Activated CD4-positive, alpha-beta memory T cell treated with anti-CD3 and anti-CD28 coated beads, Interleukin-2, amount 10 ng/mL, durations not matched to agents 7 days and 5 days (primary cell): Measurements from ENCODE around the gene GABARAP. TPM values are rescaled to one million over a fixed set of nuclear protein-coding genes. Genes with fewer than 3 reads are reported as not detected.

Experiments
- CTCF ChIA-PET: fragments of 350-600 bp; sonication (Branson Sonifier 250); formaldehyde crosslinking; loops from one replicate; lab custom pipeline; 2021; ENCODE audit warnings: antibody characterized with exemption, inconsistent platforms; lab: Charles Lee
- POLR2A ChIA-PET: fragments of 350-600 bp; sonication (Branson Sonifier 250); formaldehyde crosslinking; loops from one replicate; lab custom pipeline; 2021; ENCODE audit warnings: antibody characterized with exemption; lab: Charles Lee
- DNase-seq: peaks from one replicate; pipeline ENCODE4 v3.0.0-alpha.2; 2020
- H3K27ac Mint-ChIP-seq: one replicate; pipeline ENCODE4 v1.8.0; 2021; ENCODE audit warnings: mild to moderate bottlenecking, mixed read lengths
- H3K27me3 Mint-ChIP-seq: one replicate; pipeline ENCODE4 v1.8.0; 2021; ENCODE audit warnings: mixed read lengths
- H3K36me3 Mint-ChIP-seq: one replicate; pipeline ENCODE4 v1.8.0; 2021; ENCODE audit warnings: low read depth, mixed read lengths
- H3K4me1 Mint-ChIP-seq: one replicate; pipeline ENCODE4 v1.8.0; 2021; ENCODE audit warnings: mixed read lengths
- H3K4me3 Mint-ChIP-seq: one replicate; pipeline ENCODE4 v1.8.0; 2021; ENCODE audit warnings: mild to moderate bottlenecking, mixed read lengths
- H3K9me3 Mint-ChIP-seq: one replicate; pipeline ENCODE4 v1.8.0; 2021; ENCODE audit warnings: mixed read lengths
- total RNA-seq, 2 experiments: library from RNA; stranded (reverse); gene quantifications; one replicate each; pipeline ENCODE4 v1.2.3, GENCODE V29; 2021

GABARAP gene
- total RNA-seq, 2 experiments from 2014 or later, result 303 to 313 TPM

- ChIA-PET CTCF (interaction anchor here (0.6 to 1.6 kb wide), 2 partner anchors 70 to 257 kb away, joined by 3 read pairs; no protein-coding TSS in a partner anchor), POLR2A (interaction anchor here (8.4 kb wide), 1 partner anchor 23 kb away, joined by 100 read pairs; the partner anchor contains the start of genes GABARAP and PHF23)
- peaks cover 6% of the 10 kb centered on the region for H3K27me3 Mint-ChIP-seq
- peaks cover 17% of the 10 kb centered on the region for H3K36me3 Mint-ChIP-seq
- H3K4me3 Mint-ChIP-seq, result no peak overlapping the region
- no peak for DNase-seq
- peaks cover 66% of the 10 kb centered on the region for H3K4me1 Mint-ChIP-seq
- no peaks in the 10 kb centered on the region for H3K9me3 Mint-ChIP-seq
- H3K27ac Mint-ChIP-seq, result no peak overlapping the region
These were observed 24.9 kb downstream of the GABARAP start for GRCh38 chr17:7217113-7217987.

- POLR2A ChIA-PET, result interaction anchor here (0.7 kb wide), 1 partner anchor 252 kb away, joined by 3 read pairs; no protein-coding TSS in a partner anchor
These were observed 25.8 kb downstream of the GABARAP start for GRCh38 chr17:7216242-7217112.

DNA sequence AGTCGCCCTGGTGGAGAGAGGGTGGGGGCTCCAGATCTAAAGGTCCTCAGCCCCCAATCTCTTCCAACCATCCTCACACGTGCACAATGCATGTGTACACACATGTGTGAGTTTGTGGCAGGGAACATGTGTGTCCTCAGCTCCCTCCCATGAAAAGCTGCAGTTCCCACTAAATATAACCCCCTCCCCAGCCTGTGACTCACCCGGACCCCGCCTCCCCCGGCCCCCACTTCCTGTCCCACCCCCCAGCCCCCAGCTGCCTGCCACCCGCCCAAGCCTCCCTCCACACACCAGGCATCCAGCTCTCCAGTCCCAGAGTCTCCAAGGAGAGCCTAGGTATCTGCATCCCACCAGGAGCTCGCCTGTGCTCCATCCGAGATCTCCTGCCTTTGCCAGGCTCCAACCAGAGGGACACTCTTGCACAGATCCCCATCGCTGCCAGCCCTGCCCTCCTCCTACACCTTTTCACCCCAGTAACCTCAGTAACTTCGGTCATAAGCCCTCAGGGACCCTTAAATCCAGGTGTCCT, 26.5 kb downstream of the GABARAP start:
- POLR2A ChIA-PET, result interaction anchor here (0.7 to 1.1 kb wide), 2 partner anchors 16 to 252 kb away, joined by 3 read pairs; no protein-coding TSS in a partner anchor
- Mint-ChIP-seq H3K4me3 (no peak overlapping the region), H3K36me3 (peaks cover under 1% of the 10 kb centered on the region), H3K9me3 (no peaks in the 10 kb centered on the region), H3K27me3 (peaks cover 12% of the 10 kb centered on the region), H3K27ac (no peak overlapping the region), H3K4me1 (peaks cover 55% of the 10 kb centered on the region)
- DNase-seq, result no peak
- CTCF ChIA-PET, result interaction anchor here (1.6 kb wide), 1 partner anchor 68 kb away, joined by 3 read pairs; no protein-coding TSS in a partner anchor

More at GRCh38 chr17:7216242-7217112, 25.8 kb downstream of the GABARAP start:
- H3K9me3 Mint-ChIP-seq, result no peaks in the 10 kb centered on the region
- H3K4me1 Mint-ChIP-seq, result peaks cover 63% of the 10 kb centered on the region
- no peak overlapping the region for H3K4me3 Mint-ChIP-seq
- no peak overlapping the region for H3K27ac Mint-ChIP-seq
- CTCF ChIA-PET, result interaction anchor here (1.6 kb wide), 1 partner anchor 69 kb away, joined by 3 read pairs; no protein-coding TSS in a partner anchor
- no peak for DNase-seq
- H3K36me3 Mint-ChIP-seq, result peaks cover 8% of the 10 kb centered on the region
- peaks cover 12% of the 10 kb centered on the region for H3K27me3 Mint-ChIP-seq

DNA sequence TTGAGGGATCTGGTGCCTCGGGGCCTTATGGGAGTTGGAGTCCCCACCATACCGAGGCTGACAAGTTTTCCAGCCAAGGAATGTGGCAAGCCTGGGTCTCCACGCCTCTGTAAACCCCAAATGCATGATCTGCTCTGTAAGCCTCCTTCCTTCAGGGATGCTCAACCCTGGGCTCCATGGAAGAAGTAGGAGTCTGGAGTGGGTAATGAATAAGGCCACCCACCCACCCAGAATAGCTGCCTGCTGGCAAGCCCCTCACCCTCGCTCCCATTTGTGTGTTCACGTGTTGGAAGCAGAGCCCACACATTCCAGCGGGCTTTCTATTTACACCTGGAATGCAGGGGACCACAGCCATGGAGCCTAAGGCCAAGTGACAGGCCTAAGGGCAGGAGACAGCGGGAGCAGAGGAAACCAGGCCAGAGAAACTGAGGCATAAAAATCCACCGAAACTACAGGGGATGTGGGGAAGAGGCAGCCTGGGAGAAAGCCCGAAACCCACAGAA, 27.1 kb downstream of the GABARAP start:
- POLR2A ChIA-PET, result interaction anchor here (0.6 to 1.5 kb wide), 5 partner anchors 16 to 184 kb away, joined by 3 to 6 read pairs (median 5); partner anchors contain the start of gene SLC16A13
- CTCF ChIA-PET, result interaction anchor here (0.8 to 2.1 kb wide), 4 partner anchors 9 to 221 kb away, joined by 3 to 13 read pairs (median 3); no protein-coding TSS in a partner anchor

GRCh38 chr17:7214300-7215135, 27.7 kb downstream of the GABARAP start:
- POLR2A ChIA-PET, result interaction anchor here (0.6 to 1.5 kb wide), 9 partner anchors 11 to 184 kb away, joined by 3 to 6 read pairs (median 4); partner anchors contain the start of gene SLC16A13
- CTCF ChIA-PET, result interaction anchor here (0.8 to 2.1 kb wide), 6 partner anchors 9 to 221 kb away, joined by 3 to 13 read pairs (median 3); partner anchors contain the start of genes NEURL4 and SLC16A13
- Mint-ChIP-seq H3K9me3 (no peaks in the 10 kb centered on the region), H3K27me3 (peaks cover 18% of the 10 kb centered on the region), H3K4me1 (peaks cover 47% of the 10 kb centered on the region), H3K36me3 (no peaks in the 10 kb centered on the region), H3K4me3 (peak overlapping the region; percentile 82), H3K27ac (peak overlapping the region; percentile 81)
- DNase-seq, result peak; percentile 99

More for the DNA sequence above, 27.1 kb downstream of the GABARAP start:
- H3K27me3 Mint-ChIP-seq, result peaks cover 14% of the 10 kb centered on the region
- H3K4me3 Mint-ChIP-seq, result peak overlapping the region; percentile 82
- DNase-seq, result no peak
- H3K4me1 Mint-ChIP-seq, result peaks cover 50% of the 10 kb centered on the region
- no peaks in the 10 kb centered on the region for H3K9me3 Mint-ChIP-seq
- peak overlapping the region; percentile 81 for H3K27ac Mint-ChIP-seq
- no peaks in the 10 kb centered on the region for H3K36me3 Mint-ChIP-seq

DNA sequence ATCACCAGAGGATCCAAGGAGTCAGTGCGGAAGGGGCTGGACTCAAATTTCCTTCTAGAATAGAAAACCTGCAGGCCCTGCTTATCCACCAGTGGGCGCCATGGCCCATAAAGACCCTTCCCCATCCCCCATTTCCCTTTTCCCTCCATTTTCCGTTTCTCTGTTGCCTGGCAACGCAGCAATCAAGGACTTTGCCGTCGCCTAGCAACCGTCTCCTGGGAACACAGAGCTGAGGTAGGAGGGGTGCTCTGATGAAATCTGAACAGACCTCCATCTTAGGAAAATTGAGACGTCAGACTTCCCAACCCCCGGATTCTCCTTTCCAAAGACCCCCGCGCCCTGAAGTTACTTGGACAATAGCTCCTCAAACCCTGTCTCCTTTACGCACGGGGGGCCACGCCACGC, 28.4 kb downstream of the GABARAP start:
- H3K27ac Mint-ChIP-seq, result peak overlapping the region; percentile 81
- ChIA-PET CTCF (interaction anchor here (1.0 to 2.1 kb wide), 4 partner anchors 24 to 178 kb away, joined by 3 to 13 read pairs (median 3); partner anchors contain the start of genes NEURL4 and SLC16A13), POLR2A (interaction anchor here (1.1 to 1.5 kb wide), 7 partner anchors 11 to 178 kb away, joined by 3 to 6 read pairs (median 5); partner anchors contain the start of gene SLC16A13)
- no peaks in the 10 kb centered on the region for H3K9me3 Mint-ChIP-seq
- H3K4me1 Mint-ChIP-seq, result peaks cover 42% of the 10 kb centered on the region
- no peak for DNase-seq
- H3K4me3 Mint-ChIP-seq, result peak overlapping the region; percentile 82
- peaks cover 21% of the 10 kb centered on the region for H3K27me3 Mint-ChIP-seq
- no peaks in the 10 kb centered on the region for H3K36me3 Mint-ChIP-seq

DNA sequence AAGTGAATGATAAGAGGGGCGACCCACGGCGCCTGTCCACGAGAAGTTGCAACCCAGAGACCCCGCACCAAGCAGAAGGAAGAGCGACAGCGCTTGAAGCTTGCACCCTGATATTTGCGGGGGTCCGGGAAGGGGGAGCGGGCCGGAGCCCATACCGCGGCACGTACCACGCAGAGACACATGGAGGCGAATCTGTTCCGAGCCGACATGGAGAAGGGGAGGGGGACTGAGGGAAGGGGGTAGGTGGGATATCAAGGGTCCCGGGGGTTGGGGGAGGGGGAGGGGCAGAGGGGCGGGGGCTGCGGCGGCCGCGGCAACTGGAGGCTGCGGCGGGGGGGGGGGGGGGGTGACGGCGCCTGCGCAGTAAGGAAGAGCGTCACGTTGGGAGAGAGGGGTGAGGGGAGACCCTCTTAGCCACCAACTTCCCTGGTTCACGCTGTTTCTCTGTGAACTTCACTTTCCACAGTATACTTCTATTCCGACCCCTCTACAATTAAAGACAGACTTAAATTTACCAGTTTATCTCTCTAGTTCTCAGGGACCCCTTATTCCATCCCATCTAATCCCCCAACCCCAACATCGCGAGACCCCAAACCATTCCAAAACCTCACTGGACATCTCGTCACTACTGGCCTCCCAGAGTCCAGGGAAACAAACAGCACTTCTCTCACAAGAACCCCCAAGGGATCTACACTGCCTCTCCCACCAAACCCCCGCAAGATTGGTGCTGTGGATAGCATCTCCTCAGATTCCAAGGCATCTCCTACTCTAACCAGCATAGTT, 30.6 kb downstream of the GABARAP start:
- peaks cover 22% of the 10 kb centered on the region for H3K27me3 Mint-ChIP-seq
- H3K4me3 Mint-ChIP-seq, result no peak overlapping the region
- H3K4me1 Mint-ChIP-seq, result peaks cover 32% of the 10 kb centered on the region
- H3K27ac Mint-ChIP-seq, result no peak overlapping the region
- ChIA-PET CTCF (no interaction called here), POLR2A (no interaction called here)
- DNase-seq, result no peak
- no peaks in the 10 kb centered on the region for H3K36me3 Mint-ChIP-seq
- no peaks in the 10 kb centered on the region for H3K9me3 Mint-ChIP-seq

DNA sequence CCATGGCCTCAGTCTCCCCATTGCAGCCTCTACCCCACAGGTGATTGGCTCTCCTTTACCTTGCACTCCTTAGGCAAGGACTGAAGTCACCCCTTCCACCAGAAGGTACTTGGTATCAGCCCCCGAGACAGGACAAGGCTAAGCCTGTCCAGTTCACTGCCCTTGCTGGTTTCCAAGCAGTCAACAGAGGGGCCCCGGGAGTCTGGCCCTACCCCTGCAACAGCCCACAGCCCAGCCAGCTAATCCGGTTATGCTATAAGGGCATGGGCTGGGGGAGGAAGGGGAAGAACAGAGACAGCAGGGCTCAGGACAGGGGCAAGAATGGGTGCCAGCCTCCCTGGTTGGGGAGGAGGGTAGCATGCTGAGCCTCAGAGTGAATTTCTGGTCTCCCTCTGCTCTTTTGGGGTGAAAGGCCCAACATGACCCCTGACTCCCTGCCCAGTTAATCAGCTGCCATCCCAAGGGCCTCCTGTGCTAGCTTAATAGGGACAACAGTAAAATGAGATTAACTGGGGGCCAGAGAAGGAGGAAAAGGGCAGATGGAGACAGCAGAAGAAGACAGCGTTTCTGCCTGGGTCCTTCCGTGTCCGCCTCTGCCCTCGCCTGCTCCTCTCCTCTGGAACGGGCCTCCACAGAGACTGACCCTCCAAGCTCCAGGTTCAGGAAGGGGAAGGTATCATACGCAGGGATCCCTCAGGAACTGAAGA, 33.3 kb downstream of the GABARAP start:
- DNase-seq, result no peak
- peaks cover 22% of the 10 kb centered on the region for H3K27me3 Mint-ChIP-seq
- no peak overlapping the region for H3K4me3 Mint-ChIP-seq
- ChIA-PET CTCF (no interaction called here), POLR2A (interaction anchor here (2.1 kb wide), 1 partner anchor 11 kb away, joined by 8 read pairs; the partner anchor contains the start of genes ACADVL and DLG4)
- peaks cover 32% of the 10 kb centered on the region for H3K4me1 Mint-ChIP-seq
- H3K36me3 Mint-ChIP-seq, result no peaks in the 10 kb centered on the region
- no peak overlapping the region for H3K27ac Mint-ChIP-seq
- H3K9me3 Mint-ChIP-seq, result no peaks in the 10 kb centered on the region

DNA sequence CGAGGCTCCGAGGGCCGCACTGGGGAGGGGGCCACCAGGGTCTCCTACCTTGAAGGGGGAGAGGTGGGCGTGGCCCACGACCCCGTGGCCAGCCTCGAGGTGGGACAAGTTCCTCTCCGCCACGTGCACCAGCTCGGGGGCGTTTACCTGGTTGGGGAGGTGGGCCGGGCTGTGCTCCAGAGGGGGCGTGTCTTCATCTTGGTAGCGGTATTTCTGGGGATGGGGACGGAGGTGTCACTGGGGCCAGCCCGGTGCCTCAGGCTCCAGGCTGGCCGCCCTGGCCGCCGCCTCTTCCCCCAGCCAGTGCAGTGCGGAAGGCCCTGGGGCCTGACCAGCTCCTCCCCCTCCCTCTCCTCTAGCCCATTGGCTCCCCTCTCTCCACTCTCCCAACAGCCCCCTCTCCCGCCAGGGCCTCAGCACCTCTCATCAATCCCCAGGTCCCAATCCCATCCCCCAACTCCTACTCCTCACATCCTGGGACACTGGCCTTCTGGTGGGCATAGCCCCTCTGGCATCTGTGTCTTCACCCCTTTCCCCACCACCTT, 34.1 kb downstream of the GABARAP start:
- Mint-ChIP-seq H3K4me3 (no peak overlapping the region), H3K4me1 (peaks cover 29% of the 10 kb centered on the region), H3K27me3 (peaks cover 18% of the 10 kb centered on the region), H3K36me3 (no peaks in the 10 kb centered on the region), H3K27ac (no peak overlapping the region), H3K9me3 (no peaks in the 10 kb centered on the region)
- ChIA-PET POLR2A (interaction anchor here (1.3 to 2.1 kb wide), 2 partner anchors 12 to 31 kb away, joined by 4 to 8 read pairs; partner anchors contain the start of genes ACADVL and DLG4), CTCF (no interaction called here)
- no peak for DNase-seq
